Keratinocyte (primary cell): ENCODE results near the gene SURF6.
A peak's percentile ranks its signal among the peaks of the same experiment; 100 is the strongest.

Experiments
- EZH2 ChIP-seq: IDR thresholded peaks from one replicate; pipeline ENCODE4 v1.6.1; 2012; ENCODE audit warnings: inconsistent platforms, mild to moderate bottlenecking, low read length, moderate library complexity
- TF ChIP-seq, protein P1 (sequence below), 3 experiments: IDR thresholded peaks in 1 of 3; conservative IDR thresholded peaks in 1 of 3; optimal IDR thresholded peaks in 1 of 3; 2 replicates in 2 of 3; 3 replicates in 1 of 3; pipeline versions ENCODE3 to v1.5.1; 2011; ENCODE audit warnings: low read length in 3 of 3, mild to moderate bottlenecking in 3 of 3, moderate library complexity in 2 of 3, control low read depth in 1 of 3, inconsistent platforms in 1 of 3; ENCODE audit not compliant: insufficient read depth in 2 of 3; ENCODE audit errors: extremely low read depth in 1 of 3

DNA sequence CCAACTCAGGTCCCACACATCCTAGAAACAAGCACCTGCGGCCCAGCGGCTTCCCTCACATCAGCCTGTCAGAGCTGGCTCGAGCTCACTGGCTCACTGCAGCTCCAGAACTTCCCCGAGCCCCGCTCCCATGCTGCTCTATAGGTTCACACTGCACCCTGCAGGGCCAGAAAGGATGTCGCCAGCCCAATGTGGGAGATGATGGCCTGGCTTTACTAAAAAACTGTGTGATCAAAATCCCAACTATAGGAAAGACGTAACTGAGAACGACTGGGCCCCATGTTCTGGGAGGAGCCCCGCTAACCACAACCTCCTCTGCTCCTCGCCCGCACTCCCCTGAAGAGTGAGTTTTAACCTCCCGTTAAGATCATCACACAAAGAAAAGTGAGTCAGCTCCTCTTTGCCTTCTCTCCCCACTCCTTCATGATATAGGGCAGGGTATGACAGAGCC, 35.3 kb upstream of the SURF6 start:
- no peak for TF ChIP-seq EZH2
- TF ChIP-seq, protein P1, sequence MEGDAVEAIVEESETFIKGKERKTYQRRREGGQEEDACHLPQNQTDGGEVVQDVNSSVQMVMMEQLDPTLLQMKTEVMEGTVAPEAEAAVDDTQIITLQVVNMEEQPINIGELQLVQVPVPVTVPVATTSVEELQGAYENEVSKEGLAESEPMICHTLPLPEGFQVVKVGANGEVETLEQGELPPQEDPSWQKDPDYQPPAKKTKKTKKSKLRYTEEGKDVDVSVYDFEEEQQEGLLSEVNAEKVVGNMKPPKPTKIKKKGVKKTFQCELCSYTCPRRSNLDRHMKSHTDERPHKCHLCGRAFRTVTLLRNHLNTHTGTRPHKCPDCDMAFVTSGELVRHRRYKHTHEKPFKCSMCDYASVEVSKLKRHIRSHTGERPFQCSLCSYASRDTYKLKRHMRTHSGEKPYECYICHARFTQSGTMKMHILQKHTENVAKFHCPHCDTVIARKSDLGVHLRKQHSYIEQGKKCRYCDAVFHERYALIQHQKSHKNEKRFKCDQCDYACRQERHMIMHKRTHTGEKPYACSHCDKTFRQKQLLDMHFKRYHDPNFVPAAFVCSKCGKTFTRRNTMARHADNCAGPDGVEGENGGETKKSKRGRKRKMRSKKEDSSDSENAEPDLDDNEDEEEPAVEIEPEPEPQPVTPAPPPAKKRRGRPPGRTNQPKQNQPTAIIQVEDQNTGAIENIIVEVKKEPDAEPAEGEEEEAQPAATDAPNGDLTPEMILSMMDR (optimal IDR thresholded peaks at IDR 0.05 in 1 of 3, IDR thresholded peaks at IDR 0.05 in 1 of 3, conservative IDR thresholded peaks at IDR 0.05 in 1 of 3; ENCODE audit: extremely low read depth in 1 of 3, insufficient read depth in 2 of 3, low read length in 3 of 3), result peak in 1 of 3 experiments; percentile 16
